ENCODE results near the gene SDK1. TPM values are rescaled to one million over a fixed set of nuclear protein-coding genes. Genes with fewer than 3 reads are reported as not detected.

The SDK1 gene
- total RNA-seq, 4 donors from 2014 or later, result 1.2 to 1.8 (median 1.5) TPM

DNA sequence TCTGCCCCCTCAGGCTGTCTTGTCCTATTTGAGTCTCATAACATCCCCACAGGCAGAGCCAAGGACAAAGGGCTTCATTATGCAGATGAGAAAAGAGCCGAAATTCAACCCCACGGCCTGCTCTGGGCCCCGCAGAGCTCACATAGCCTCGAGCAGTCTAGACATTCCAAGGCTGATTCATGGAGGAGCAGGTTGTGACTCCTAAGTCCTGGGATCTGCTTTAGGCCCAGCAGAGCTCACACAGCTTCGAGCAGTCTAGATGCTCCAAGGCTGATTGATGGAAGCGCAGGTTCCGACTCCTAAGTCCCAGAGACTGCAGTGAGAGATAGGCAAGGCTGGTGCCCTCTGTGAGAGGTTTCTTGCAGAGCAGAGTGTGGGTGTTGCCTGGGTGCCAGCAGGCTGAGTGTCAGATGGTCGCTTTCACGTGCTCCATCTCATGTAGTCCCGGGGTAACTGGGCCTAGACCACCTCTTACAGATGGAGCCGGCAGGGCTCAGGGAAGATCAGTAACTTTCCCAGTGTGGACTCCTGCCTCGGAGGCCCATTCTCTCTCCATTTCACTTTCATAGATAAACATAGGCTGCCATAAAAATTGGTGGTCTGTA is 944.9 kb downstream of the SDK1 start:
- intact Hi-C loops (cut with DNase I; ENCODE audit: low total_unique reads), result no loop called here
- Histone ChIP-seq H3K27me3 (no peaks in the 10 kb centered on the region), H3K36me3 (no peaks in the 10 kb centered on the region), H3K4me1 (no peaks in the 10 kb centered on the region), H3K4me3 (no peak overlapping the region), H3K9me3 (no peaks in the 10 kb centered on the region), H3K27ac (no peak overlapping the region)
- TF ChIP-seq POLR2A (IDR thresholded peaks at IDR 0.05) (no peak), CTCF (IDR thresholded peaks at IDR 0.05 in 4 of 5, conservative IDR thresholded peaks at IDR 0.05 in 1 of 5) (no peak)
- ATAC-seq (no peak), DNase-seq (no peak)
- in situ Hi-C loops (cut with MboI; ENCODE audit: low sequenced_read_pairs in 4 of 4), result no loop called here

DNA sequence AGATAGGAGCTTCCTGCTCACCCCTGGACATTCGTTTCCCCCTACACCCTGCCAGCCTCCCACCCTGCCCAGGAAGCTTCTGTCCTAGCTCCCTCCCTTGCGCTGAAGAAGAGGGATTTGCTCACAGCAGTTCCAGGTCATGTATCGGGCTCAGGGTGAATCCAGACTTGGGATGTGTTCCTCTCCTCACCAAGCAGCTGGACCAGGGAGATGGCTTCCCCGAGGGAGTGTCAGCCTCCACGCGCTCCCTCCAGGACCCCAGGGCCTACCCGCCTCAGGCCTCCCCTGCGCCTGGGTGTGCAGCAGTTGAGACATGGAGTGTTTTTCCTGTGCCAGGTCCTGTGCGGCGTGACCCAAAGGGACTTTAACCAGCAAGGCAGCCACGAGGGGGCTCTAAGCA is 945.5 kb downstream of the SDK1 start:
- H3K9me3 ChIP-seq, result no peaks in the 10 kb centered on the region
- no peak for DNase-seq
- intact Hi-C loops (cut with DNase I; ENCODE audit: low total_unique reads), result no loop called here
- H3K4me3 ChIP-seq, result no peak overlapping the region
- in situ Hi-C loops (cut with MboI; ENCODE audit: low sequenced_read_pairs in 4 of 4), result no loop called here
- ATAC-seq, result no peak
- no peaks in the 10 kb centered on the region for H3K4me1 ChIP-seq
- TF ChIP-seq CTCF (IDR thresholded peaks at IDR 0.05 in 4 of 5, conservative IDR thresholded peaks at IDR 0.05 in 1 of 5), result no peak
- no peak for TF ChIP-seq POLR2A (IDR thresholded peaks at IDR 0.05)
- no peaks in the 10 kb centered on the region for H3K27me3 ChIP-seq
- no peaks in the 10 kb centered on the region for H3K36me3 ChIP-seq
- H3K27ac ChIP-seq, result no peak overlapping the region

DNA sequence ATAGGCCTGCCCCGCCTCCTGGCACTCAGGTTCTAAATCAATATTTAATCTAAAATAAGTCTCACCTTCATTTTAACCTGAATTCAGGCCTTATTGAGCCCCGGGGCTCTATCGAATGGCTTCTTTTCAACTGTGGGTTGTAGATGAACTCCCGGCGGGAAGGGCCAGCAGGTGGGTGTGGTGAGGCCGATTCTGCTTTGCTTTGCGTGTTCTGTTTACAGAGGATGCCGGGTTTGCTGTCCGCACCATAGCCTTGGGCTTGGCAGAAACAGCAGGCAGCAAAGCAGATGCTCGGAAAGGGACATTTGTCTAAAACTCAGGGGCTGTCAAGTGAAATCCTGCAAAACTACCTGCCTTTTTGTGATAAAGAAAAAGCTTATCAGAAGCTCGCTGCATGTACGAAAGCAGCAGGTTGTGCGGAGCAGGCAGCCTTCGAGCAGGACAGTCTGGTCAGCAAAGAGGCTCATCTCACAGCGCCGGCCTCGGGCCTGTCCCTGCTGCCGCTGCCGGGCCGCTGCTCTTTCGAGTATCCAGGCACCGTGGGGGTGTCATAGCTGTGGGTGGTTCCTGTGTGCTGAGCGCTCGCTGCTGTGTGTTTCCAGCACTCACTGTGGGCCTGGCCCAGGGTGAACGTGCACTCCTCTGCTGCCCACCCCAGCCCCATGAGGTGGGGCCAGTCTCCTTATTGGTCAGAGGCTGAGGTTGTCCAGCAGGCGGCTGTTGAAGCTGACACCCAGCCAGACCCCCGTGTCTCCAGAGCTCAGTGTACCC is 946.2 kb downstream of the SDK1 start:
- intact Hi-C loops (cut with DNase I; ENCODE audit: low total_unique reads), result no loop called here
- H3K4me1 ChIP-seq, result no peaks in the 10 kb centered on the region
- H3K36me3 ChIP-seq, result no peaks in the 10 kb centered on the region
- H3K27me3 ChIP-seq, result no peaks in the 10 kb centered on the region
- no peak overlapping the region for H3K4me3 ChIP-seq
- ATAC-seq, result no peak
- no peaks in the 10 kb centered on the region for H3K9me3 ChIP-seq
- H3K27ac ChIP-seq, result no peak overlapping the region
- in situ Hi-C loops (cut with MboI; ENCODE audit: low sequenced_read_pairs in 4 of 4), result no loop called here
- no peak for TF ChIP-seq POLR2A (IDR thresholded peaks at IDR 0.05)
- TF ChIP-seq CTCF (IDR thresholded peaks at IDR 0.05 in 4 of 5, conservative IDR thresholded peaks at IDR 0.05 in 1 of 5), result no peak
- no peak for DNase-seq

DNA sequence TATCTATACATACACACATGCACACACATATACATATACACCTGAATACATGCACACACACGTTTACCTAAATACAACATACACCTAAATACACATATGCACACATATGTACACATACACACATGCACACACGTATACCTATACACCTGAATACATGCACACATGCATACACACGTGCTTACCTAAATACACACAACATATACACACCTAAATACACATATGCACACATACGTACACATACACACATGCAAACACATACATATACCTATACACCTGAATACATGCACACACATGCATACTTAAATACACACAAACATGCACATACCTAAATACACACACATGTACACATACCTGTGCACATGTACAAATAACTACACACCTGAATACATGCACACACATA is 947.2 kb downstream of the SDK1 start:
- no peak for ATAC-seq
- H3K4me1 ChIP-seq, result no peaks in the 10 kb centered on the region
- H3K36me3 ChIP-seq, result no peaks in the 10 kb centered on the region
- no peaks in the 10 kb centered on the region for H3K27me3 ChIP-seq
- H3K9me3 ChIP-seq, result no peaks in the 10 kb centered on the region
- intact Hi-C loops (cut with DNase I; ENCODE audit: low total_unique reads) (no loop called here), in situ Hi-C loops (cut with MboI; ENCODE audit: low sequenced_read_pairs in 4 of 4) (no loop called here)
- DNase-seq, result no peak
- TF ChIP-seq POLR2A (IDR thresholded peaks at IDR 0.05) (no peak), CTCF (IDR thresholded peaks at IDR 0.05 in 4 of 5, conservative IDR thresholded peaks at IDR 0.05 in 1 of 5) (no peak)
- H3K4me3 ChIP-seq, result no peak overlapping the region
- no peak overlapping the region for H3K27ac ChIP-seq
